Mucosa of descending colon (tissue), 3 donors: ENCODE data around the gene SHISA5. TPM values are rescaled to one million over a fixed set of nuclear protein-coding genes. Genes with fewer than 3 reads are reported as not detected.

Experiments
- ATAC-seq: fragments of 200-7000 bp; cut with Tn5 transposase; one replicate; pipeline ENCODE4 v1.9.1; 2020; ENCODE audit warnings: mild to moderate bottlenecking, moderate library complexity
- DNase-seq, 3 donors: peaks; one replicate each; pipeline ENCODE4 v3.0.0-alpha.2; 2020
- H3K36me3 ChIP-seq: fragments of 200-600 bp; one replicate; pipeline ENCODE4 v1.8.0; 2021; ENCODE audit warnings: low read depth, mild to moderate bottlenecking
- H3K4me1 ChIP-seq: fragments of 200-600 bp; one replicate; pipeline ENCODE4 v1.8.0; 2021; ENCODE audit warnings: low read depth, mild to moderate bottlenecking
- H3K4me3 ChIP-seq: fragments of 200-600 bp; one replicate; pipeline ENCODE4 v1.8.0; 2021; ENCODE audit warnings: mild to moderate bottlenecking
- H3K9me3 ChIP-seq: fragments of 200-600 bp; one replicate; pipeline ENCODE4 v1.8.0; 2021; ENCODE audit warnings: mild to moderate bottlenecking
- intact Hi-C, 2 donors: fragments of 100-400 bp; cut with DNase I in 1 of 2; cut with micrococcal nuclease in 1 of 2; formaldehyde crosslinking; loops; one replicate each; pipeline versions ENCODE4 v1.11.0 to v1.11.1; 2022; cut with DNase I, micrococcal nuclease
- total RNA-seq, 3 donors: library from RNA; stranded (reverse); fragmentation: NEBNext Ultra II Directional in 2 of 3; extraction: Animal tissue kit (Norgen Biotek cat#: 25700) in 2 of 3; gene quantifications; one replicate each; pipeline versions ENCODE4 v1.2.1 to v1.2.4, GENCODE V29; 2021 to 2023
- TF ChIP-seq, protein P1 (sequence below): fragments of 200-600 bp; IDR thresholded peaks from one replicate; pipeline ENCODE4 v1.8.0; 2022; ENCODE audit warnings: antibody characterized with exemption, mild to moderate bottlenecking
- donor health status: DM: no; HTN: no; CAD: no; lungs with moderate emphysema.
- donor health status: DM: no; HTN: no; CAD: no.
- donor health status: DM: no; HTN: yes; CAD: no.

Gene SHISA5
- total RNA-seq, 3 donors from 2014 or later = 106 to 120 (median 115) TPM

DNA sequence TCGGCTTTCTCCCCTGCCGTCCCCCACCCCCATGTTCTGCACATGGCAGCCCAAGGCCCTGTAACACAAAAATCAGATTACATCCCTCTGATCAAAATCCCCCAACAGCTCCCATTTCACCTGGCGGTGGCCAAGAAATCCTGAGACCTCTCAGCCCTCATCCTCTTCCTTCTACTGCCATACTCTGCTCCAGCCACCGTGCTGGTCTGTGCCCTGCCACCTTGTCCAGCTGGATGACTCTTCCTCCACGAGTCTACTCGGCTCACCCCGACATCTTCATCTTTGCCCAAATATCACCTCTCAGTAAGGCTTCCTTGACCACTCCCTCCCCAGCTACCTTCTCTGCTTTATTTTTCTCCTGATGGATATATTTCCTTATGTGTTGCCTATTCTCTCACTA, 67.1 kb downstream of the SHISA5 start:
- TF ChIP-seq, protein P1, sequence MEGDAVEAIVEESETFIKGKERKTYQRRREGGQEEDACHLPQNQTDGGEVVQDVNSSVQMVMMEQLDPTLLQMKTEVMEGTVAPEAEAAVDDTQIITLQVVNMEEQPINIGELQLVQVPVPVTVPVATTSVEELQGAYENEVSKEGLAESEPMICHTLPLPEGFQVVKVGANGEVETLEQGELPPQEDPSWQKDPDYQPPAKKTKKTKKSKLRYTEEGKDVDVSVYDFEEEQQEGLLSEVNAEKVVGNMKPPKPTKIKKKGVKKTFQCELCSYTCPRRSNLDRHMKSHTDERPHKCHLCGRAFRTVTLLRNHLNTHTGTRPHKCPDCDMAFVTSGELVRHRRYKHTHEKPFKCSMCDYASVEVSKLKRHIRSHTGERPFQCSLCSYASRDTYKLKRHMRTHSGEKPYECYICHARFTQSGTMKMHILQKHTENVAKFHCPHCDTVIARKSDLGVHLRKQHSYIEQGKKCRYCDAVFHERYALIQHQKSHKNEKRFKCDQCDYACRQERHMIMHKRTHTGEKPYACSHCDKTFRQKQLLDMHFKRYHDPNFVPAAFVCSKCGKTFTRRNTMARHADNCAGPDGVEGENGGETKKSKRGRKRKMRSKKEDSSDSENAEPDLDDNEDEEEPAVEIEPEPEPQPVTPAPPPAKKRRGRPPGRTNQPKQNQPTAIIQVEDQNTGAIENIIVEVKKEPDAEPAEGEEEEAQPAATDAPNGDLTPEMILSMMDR = no peak
- peaks cover 41% of the 10 kb centered on the region for H3K4me1 ChIP-seq
- ATAC-seq (no peak), DNase-seq (no peak)
- H3K36me3 ChIP-seq = no peaks in the 10 kb centered on the region
- H3K4me3 ChIP-seq = no peak overlapping the region
- H3K9me3 ChIP-seq = no peaks in the 10 kb centered on the region
- intact Hi-C loops = loop anchor here (2.0 to 5.0 kb wide), 3 partner anchors 35 to 165 kb away; no protein-coding TSS in a partner anchor

DNA sequence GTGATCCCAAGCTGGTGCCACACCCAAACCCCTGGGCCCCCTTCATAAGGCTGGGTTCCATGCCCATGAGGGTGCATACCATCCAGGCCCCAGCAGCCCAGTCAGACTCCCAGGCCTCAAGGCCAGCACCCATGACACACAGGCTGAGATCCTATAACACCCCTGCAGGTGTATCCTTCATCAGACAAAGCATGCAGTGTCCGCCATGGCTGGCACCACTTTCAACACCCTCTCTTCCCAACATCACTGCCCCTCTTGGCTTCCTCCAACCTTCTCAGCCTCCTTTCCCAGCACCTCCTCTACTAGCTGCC, 67.5 kb downstream of the SHISA5 start:
- H3K9me3 ChIP-seq = no peaks in the 10 kb centered on the region
- intact Hi-C loops = loop anchor here (2.0 to 5.0 kb wide), 3 partner anchors 34 to 164 kb away; no protein-coding TSS in a partner anchor
- TF ChIP-seq, protein P1 = no peak
- H3K4me3 ChIP-seq = no peak overlapping the region
- no peak for ATAC-seq
- peaks cover 41% of the 10 kb centered on the region for H3K4me1 ChIP-seq
- peak in 1 of 3 donors; percentile 50 for DNase-seq
- H3K36me3 ChIP-seq = no peaks in the 10 kb centered on the region

DNA sequence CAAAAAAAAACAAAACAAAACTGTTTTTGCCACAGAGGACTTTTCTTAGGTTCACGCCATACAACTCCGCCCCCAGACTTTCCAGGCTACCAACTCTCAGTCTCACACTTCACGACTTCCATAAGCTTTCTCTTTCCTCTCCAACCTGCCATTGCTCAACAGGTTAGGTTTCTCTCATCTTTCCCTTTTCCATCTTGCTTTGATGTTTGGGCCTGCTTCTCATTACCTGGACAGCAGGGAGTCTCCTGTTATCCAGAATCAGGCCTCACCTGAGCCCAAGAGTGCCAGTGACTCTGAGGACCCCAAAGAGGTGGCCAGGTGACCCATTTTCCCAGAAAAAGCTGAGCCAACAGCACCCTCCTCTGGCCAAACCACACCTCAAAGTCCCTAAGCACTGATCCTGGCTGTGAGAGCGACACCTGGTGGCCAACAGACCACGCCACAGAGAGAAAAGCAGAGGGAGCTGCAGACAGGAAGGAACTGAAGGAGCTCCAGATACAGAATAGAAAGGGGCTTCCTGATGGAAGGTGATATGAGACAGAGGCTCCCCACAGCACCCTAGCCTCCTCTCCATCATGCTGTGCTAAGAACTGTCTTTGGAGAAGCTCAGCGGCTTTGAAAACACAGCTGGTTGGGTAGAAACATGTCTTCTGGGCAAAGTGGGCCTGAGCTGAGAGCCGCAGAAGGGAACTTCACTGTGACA, 68.0 kb downstream of the SHISA5 start:
- TF ChIP-seq, protein P1 = peak; percentile 95
- H3K4me1 ChIP-seq = peaks cover 38% of the 10 kb centered on the region
- DNase-seq = peak; percentile 86 to 93 (median 89)
- intact Hi-C loops = loop anchor here (2.0 to 5.0 kb wide), 3 partner anchors 34 to 164 kb away; no protein-coding TSS in a partner anchor
- no peak overlapping the region for H3K4me3 ChIP-seq
- peak; percentile 68 for ATAC-seq
- no peaks in the 10 kb centered on the region for H3K9me3 ChIP-seq
- H3K36me3 ChIP-seq = no peaks in the 10 kb centered on the region

DNA sequence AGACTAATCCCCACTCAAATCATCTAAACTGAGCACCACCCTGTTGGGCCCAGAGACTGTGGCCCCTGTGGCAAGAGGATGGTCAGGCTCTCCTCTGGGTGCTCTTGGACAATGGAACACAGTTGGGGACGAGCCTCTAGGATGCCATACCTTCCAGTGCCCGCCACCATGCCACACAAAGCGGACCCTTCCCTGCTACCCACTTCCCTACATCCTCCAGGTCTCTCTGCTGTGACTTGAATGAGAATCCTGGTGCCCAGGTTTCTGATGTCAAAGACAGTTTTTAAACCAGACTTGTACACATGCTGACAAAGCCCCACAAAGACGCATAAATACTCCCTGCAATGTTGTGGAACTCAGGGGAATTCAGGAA, 68.8 kb downstream of the SHISA5 start:
- Histone ChIP-seq H3K4me1 (peaks cover 40% of the 10 kb centered on the region), H3K9me3 (no peaks in the 10 kb centered on the region), H3K36me3 (no peaks in the 10 kb centered on the region), H3K4me3 (no peak overlapping the region)
- TF ChIP-seq, protein P1 = no peak
- intact Hi-C loops = loop anchor here (5.0 kb wide), 2 partner anchors 33 to 163 kb away; no protein-coding TSS in a partner anchor
- no peak for DNase-seq
- ATAC-seq = no peak

DNA sequence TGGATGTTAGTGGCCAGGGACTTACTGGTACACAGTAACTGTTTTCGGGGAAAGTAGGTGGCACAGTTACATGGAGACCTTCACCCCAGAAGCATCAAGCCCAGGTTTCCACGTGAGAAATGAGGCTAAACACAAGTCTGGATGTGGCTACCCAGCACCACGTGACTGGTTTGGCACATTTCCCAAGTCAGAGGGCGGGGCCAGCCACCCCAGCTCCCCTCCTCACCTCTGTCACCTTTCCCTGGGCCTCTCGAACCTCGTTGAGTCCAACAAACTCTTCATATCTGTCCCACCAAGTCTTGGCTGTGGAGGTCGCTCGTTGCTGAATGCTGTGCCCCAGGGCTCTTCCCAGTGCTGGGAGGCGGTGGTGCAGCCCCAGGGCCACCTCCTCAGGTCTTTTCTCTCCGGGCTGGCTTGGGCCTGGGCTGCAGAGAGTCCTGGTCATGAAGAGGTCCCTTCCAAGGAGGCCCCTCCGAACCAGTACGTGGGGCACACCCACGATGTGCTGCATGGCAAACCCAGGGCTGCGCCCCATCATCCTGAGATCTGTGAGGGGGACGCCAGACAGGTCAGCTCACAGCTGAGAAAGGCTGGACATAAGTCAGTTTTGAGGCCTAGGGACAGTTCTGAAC, 69.3 kb downstream of the SHISA5 start:
- peaks cover 41% of the 10 kb centered on the region for H3K4me1 ChIP-seq
- ATAC-seq (no peak), DNase-seq (peak; percentile 56 to 71 (median 62))
- no peaks in the 10 kb centered on the region for H3K36me3 ChIP-seq
- H3K9me3 ChIP-seq = no peaks in the 10 kb centered on the region
- TF ChIP-seq, protein P1 = no peak
- intact Hi-C loops = loop anchor here (5.0 kb wide), 2 partner anchors 32 to 162 kb away; no protein-coding TSS in a partner anchor
- no peak overlapping the region for H3K4me3 ChIP-seq
